BE2C (cell line): Measurements from ENCODE around the gene IPO9.
A peak's percentile ranks its signal among the peaks of the same experiment; 100 is the strongest.

Experiments
- DNase-seq: peaks from one replicate; pipeline ENCODE4 v3.0.0-alpha.2; 2020
- H3K27me3 ChIP-seq: fragments of 250-450 bp; sonication (Bioruptor Pico); 2 replicates; pipeline ENCODE4 v1.5.1; 2020; ENCODE audit warnings: mild to moderate bottlenecking
- H3K36me3 ChIP-seq: fragments of 250-450 bp; sonication (Bioruptor Pico); 2 replicates; pipeline ENCODE4 v1.5.1; 2020; ENCODE audit warnings: mild to moderate bottlenecking
- H3K4me1 ChIP-seq: fragments of 250-450 bp; sonication (Bioruptor Pico); 2 replicates; pipeline ENCODE4 v1.5.1; 2020
- H3K4me3 ChIP-seq: 2 replicates; pipeline ENCODE4 v1.5.1; 2011; ENCODE audit warnings: low read depth, low read length
- H3K9me3 ChIP-seq: fragments of 250-450 bp; sonication (Bioruptor Pico); 2 replicates; pipeline ENCODE4 v1.5.1; 2020
- TF ChIP-seq, protein P1 (sequence below): IDR thresholded peaks from 2 replicates; pipeline ENCODE4 v1.5.1; 2012; ENCODE audit warnings: mild to moderate bottlenecking, low read depth, low read length

Gene IPO9

GRCh38 chr1:201885531-201886075 is 56.6 kb downstream of the IPO9 start:
- no peaks in the 10 kb centered on the region for H3K36me3 ChIP-seq
- 0 out of 2 replicates have a peak, but pooled peaks cover 3% of the 10 kb centered on the region for H3K4me1 ChIP-seq
- H3K9me3 ChIP-seq = no peaks in the 10 kb centered on the region
- no peak overlapping the region for H3K4me3 ChIP-seq
- DNase-seq = no peak
- TF ChIP-seq, protein P1, sequence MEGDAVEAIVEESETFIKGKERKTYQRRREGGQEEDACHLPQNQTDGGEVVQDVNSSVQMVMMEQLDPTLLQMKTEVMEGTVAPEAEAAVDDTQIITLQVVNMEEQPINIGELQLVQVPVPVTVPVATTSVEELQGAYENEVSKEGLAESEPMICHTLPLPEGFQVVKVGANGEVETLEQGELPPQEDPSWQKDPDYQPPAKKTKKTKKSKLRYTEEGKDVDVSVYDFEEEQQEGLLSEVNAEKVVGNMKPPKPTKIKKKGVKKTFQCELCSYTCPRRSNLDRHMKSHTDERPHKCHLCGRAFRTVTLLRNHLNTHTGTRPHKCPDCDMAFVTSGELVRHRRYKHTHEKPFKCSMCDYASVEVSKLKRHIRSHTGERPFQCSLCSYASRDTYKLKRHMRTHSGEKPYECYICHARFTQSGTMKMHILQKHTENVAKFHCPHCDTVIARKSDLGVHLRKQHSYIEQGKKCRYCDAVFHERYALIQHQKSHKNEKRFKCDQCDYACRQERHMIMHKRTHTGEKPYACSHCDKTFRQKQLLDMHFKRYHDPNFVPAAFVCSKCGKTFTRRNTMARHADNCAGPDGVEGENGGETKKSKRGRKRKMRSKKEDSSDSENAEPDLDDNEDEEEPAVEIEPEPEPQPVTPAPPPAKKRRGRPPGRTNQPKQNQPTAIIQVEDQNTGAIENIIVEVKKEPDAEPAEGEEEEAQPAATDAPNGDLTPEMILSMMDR = no peak
- H3K27me3 ChIP-seq = no peaks in the 10 kb centered on the region

DNA sequence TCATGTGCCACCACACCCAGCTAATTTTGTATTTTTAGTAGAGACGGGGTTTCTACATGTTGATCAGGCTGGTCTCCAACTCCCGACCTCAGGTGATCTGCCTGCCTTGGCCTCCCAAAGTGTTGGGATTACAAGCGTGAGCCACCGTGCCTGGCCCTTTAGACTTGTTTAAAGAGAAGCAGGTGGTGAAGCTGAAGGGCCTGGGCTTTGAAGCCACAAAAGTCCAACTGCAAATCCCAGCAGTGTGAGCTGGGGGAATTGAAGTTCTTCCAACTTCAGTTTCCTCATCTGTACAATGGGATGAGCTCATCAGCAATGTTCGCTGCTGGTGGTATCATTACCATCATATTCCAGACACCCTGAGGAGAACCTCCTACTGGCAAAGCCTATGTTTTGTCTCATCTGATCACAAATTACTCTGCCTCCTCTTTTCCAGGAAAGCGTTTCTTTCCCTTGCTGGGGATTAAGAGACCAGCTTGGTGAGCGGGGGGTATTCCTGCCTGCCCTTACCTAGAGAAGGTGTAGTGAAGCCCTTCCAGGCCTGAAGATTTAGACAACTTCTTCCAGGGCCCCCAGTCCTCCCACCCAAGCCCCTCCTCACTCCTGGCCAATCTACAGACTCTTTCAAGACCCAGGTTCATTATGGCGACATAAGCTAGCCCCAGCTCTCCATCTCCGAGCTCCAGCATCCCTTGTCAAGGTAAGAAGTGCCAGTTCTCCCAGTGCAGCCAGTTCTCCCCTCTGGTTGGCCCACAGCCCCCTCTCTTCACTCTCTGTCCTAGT is 57.3 kb downstream of the IPO9 start:
- Histone ChIP-seq H3K4me1 (0 out of 2 replicates have a peak, but pooled peaks cover 3% of the 10 kb centered on the region), H3K4me3 (no peak overlapping the region), H3K9me3 (no peaks in the 10 kb centered on the region), H3K27me3 (no peaks in the 10 kb centered on the region), H3K36me3 (no peaks in the 10 kb centered on the region)
- TF ChIP-seq, protein P1 = no peak
- DNase-seq = no peak

- DNase-seq = no peak
- no peaks in the 10 kb centered on the region for H3K27me3 ChIP-seq
- no peaks in the 10 kb centered on the region for H3K9me3 ChIP-seq
- H3K4me1 ChIP-seq = 0 out of 2 replicates have a peak, but pooled peaks cover 3% of the 10 kb centered on the region
- no peak overlapping the region for H3K4me3 ChIP-seq
- TF ChIP-seq, protein P1 = no peak
- no peaks in the 10 kb centered on the region for H3K36me3 ChIP-seq
Observed at GRCh38 chr1:201887116-201887866, 58.3 kb downstream of the IPO9 start.

DNA sequence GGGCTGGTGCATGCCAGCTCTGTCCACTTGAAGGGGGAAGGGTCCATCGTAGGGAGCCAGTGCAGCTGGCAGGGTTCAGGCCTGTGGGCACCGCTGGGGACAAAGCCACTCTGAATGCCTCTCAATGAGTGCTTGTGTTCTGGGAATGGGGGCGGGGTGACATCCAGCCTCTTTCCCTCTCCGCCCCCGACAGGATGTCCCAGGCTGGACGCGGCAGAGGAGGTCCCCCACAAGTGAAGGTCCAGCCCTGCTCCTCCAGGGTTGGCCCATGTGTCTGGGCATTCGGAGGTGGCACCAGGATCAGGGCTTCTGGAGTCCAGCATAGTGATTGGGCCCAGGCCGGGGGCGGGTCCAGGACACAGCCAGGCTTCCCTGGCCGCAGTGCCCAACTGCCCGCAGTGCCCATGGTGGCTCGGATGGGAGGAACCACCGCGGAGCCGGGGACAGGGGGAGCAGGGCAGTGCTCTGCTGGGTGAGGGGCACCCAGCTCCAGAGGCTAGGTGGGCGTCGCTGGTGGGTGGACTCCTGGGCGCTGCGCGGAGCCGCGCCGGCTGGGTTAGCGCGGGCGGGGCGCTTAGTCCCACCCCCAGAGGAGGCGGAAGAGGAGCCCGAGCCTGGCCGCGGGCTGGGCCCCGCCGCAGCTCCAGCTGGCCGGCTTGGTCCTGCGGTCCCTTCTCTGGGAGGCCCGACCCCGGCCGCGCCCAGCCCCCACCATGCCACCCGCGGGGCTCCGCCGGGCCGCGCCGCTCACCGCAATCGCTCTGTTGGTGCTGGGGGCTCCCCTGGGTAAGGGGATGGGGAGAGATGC is 59.5 kb downstream of the IPO9 start, which contains the start of gene SHISA4:
Gene SHISA4 (plus strand): TSS at position 617 of the 808 bp plus-strand sequence. CDS start 97 bp downstream, at position 714.
- peak; percentile 36 for DNase-seq
- Histone ChIP-seq H3K9me3 (no peaks in the 10 kb centered on the region), H3K36me3 (no peaks in the 10 kb centered on the region), H3K27me3 (no peaks in the 10 kb centered on the region), H3K4me1 (0 out of 2 replicates have a peak, but pooled peaks cover 3% of the 10 kb centered on the region), H3K4me3 (peak within 1 kb of the TSS; percentile 54)
- TF ChIP-seq, protein P1 = no peak

DNA sequence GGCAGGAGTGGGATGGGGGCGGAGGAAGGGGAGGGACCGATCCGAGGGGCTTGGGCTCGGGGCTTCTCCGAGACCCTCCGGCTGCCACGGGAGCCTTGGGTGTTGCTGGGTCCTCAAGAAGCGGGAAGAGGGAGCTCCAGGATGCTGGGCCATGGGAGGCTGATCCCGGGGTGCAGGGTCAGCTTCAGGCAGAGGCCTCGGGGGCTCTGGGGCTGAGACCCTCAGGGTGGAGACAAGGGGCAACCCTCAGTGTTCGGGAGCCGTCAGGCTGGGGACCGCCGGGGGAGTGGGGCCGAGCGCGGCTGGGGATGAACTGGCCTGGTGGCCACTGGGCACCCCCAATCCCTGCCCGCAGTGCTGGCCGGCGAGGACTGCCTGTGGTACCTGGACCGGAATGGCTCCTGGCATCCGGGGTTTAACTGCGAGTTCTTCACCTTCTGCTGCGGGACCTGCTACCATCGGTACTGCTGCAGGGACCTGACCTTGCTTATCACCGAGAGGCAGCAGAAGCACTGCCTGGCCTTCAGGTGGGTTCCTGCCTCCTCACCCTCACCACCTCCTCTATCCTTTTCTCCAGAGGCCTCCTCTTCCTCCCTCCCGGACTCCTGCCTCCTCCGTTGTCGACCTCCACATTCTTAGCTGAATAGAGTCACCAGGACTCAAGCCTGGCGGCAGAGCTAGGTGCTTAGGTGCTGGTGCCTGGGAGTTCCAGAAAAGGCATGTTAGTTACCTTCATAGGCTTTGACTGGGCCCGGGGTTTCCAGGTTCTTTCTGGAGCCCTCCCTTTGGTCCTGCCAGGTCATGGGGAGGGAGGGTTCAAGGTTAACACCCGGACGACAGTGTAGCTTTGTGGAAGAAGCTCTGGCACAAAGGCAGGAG is 60.4 kb downstream of the IPO9 start:
- peak overlapping the region; percentile 54 for H3K4me3 ChIP-seq
- no peak for DNase-seq
- H3K9me3 ChIP-seq = no peaks in the 10 kb centered on the region
- no peaks in the 10 kb centered on the region for H3K36me3 ChIP-seq
- TF ChIP-seq, protein P1 = no peak
- no peaks in the 10 kb centered on the region for H3K4me1 ChIP-seq
- no peaks in the 10 kb centered on the region for H3K27me3 ChIP-seq
